HUES6 (cell line): ENCODE data around the gene MYT1.

Experiments used
- H3K27ac ChIP-seq: 2 replicates; pipeline ENCODE4 v1.7.0; 2013; ENCODE audit warnings: low read depth, mild to moderate bottlenecking, low read length, inconsistent platforms
- H3K27me3 ChIP-seq: 2 replicates; pipeline ENCODE4 v1.6.1; 2013; ENCODE audit warnings: low read length; ENCODE audit not compliant: control insufficient read depth, insufficient read depth
- H3K36me3 ChIP-seq: 2 replicates; pipeline ENCODE4 v1.6.1; 2013; ENCODE audit warnings: low read length; ENCODE audit not compliant: control insufficient read depth, insufficient read depth
- H3K4me1 ChIP-seq: 2 replicates; pipeline ENCODE4 v1.6.1; 2013; ENCODE audit warnings: low read length; ENCODE audit not compliant: control insufficient read depth, insufficient read depth
- H3K4me3 ChIP-seq: 2 replicates; pipeline ENCODE4 v1.5.1; 2013; ENCODE audit warnings: low read depth, low read length
- H3K9ac ChIP-seq: one replicate; pipeline ENCODE4 v1.6.1; 2013; ENCODE audit warnings: mild to moderate bottlenecking, low read length
- H3K9me3 ChIP-seq: 2 replicates; pipeline ENCODE4 v1.6.1; 2013; ENCODE audit warnings: low read depth, low read length; ENCODE audit not compliant: control insufficient read depth, insufficient read depth

MYT1 gene

GRCh38 chr20:64149141-64149540 is 15.1 kb upstream of the MYT1 start:
- Histone ChIP-seq H3K36me3 (no peaks in the 10 kb centered on the region), H3K4me3 (no peak overlapping the region), H3K9me3 (peaks cover 23% of the 10 kb centered on the region), H3K9ac (no peak overlapping the region), H3K27me3 (no peaks in the 10 kb centered on the region), H3K4me1 (peaks cover 12% of the 10 kb centered on the region), H3K27ac (no peak overlapping the region)

GRCh38 chr20:64149809-64150560 is 14.3 kb upstream of the MYT1 start:
- Histone ChIP-seq H3K27me3 (no peaks in the 10 kb centered on the region), H3K36me3 (no peaks in the 10 kb centered on the region), H3K4me3 (no peak overlapping the region), H3K4me1 (peaks cover 12% of the 10 kb centered on the region), H3K27ac (no peak overlapping the region), H3K9me3 (peaks cover 14% of the 10 kb centered on the region), H3K9ac (no peak overlapping the region)

GRCh38 chr20:64150756-64151632 is 13.3 kb upstream of the MYT1 start:
- no peaks in the 10 kb centered on the region for H3K36me3 ChIP-seq
- H3K9me3 ChIP-seq = peaks cover 6% of the 10 kb centered on the region; the same call in 1 of the 2 replicates
- no peak overlapping the region for H3K9ac ChIP-seq
- no peaks in the 10 kb centered on the region for H3K27me3 ChIP-seq
- H3K4me3 ChIP-seq = no peak overlapping the region
- H3K4me1 ChIP-seq = peaks cover 12% of the 10 kb centered on the region
- no peak overlapping the region for H3K27ac ChIP-seq

GRCh38 chr20:64151633-64152530 is 12.4 kb upstream of the MYT1 start:
- H3K4me3 ChIP-seq = no peak overlapping the region
- no peaks in the 10 kb centered on the region for H3K36me3 ChIP-seq
- peaks cover 19% of the 10 kb centered on the region for H3K4me1 ChIP-seq
- no peaks in the 10 kb centered on the region for H3K27me3 ChIP-seq
- no peak overlapping the region for H3K27ac ChIP-seq
- H3K9me3 ChIP-seq = peaks cover 6% of the 10 kb centered on the region; the same call in 1 of the 2 replicates
- no peak overlapping the region for H3K9ac ChIP-seq

GRCh38 chr20:64152906-64153305 is 11.3 kb upstream of the MYT1 start:
- H3K4me1 ChIP-seq = peaks cover 19% of the 10 kb centered on the region

GRCh38 chr20:64153410-64153809 is 10.8 kb upstream of the MYT1 start:
- Histone ChIP-seq H3K27ac (no peak overlapping the region), H3K9me3 (peaks cover 6% of the 10 kb centered on the region; the same call in 1 of the 2 replicates), H3K9ac (no peak overlapping the region), H3K4me1 (peaks cover 19% of the 10 kb centered on the region), H3K27me3 (no peaks in the 10 kb centered on the region), H3K36me3 (no peaks in the 10 kb centered on the region), H3K4me3 (no peak overlapping the region)

More at GRCh38 chr20:64152906-64153305, 11.3 kb upstream of the MYT1 start:
- no peak overlapping the region for H3K4me3 ChIP-seq
- H3K27me3 ChIP-seq = no peaks in the 10 kb centered on the region
- H3K36me3 ChIP-seq = no peaks in the 10 kb centered on the region
- H3K9ac ChIP-seq = no peak overlapping the region
- H3K9me3 ChIP-seq = peaks cover 6% of the 10 kb centered on the region; the same call in 1 of the 2 replicates
- H3K27ac ChIP-seq = no peak overlapping the region

- no peak overlapping the region for H3K9ac ChIP-seq
- peaks cover 3% of the 10 kb centered on the region; the same call in 1 of the 2 replicates for H3K27me3 ChIP-seq
- H3K9me3 ChIP-seq = peaks cover 6% of the 10 kb centered on the region; the same call in 1 of the 2 replicates
- peaks cover 22% of the 10 kb centered on the region for H3K4me1 ChIP-seq
- H3K36me3 ChIP-seq = no peaks in the 10 kb centered on the region
- no peak overlapping the region for H3K4me3 ChIP-seq
- no peak overlapping the region for H3K27ac ChIP-seq
Observed at GRCh38 chr20:64153861-64154589, 10.2 kb upstream of the MYT1 start.

- no peaks in the 10 kb centered on the region for H3K36me3 ChIP-seq
- no peak overlapping the region for H3K27ac ChIP-seq
- H3K9me3 ChIP-seq = peaks cover 5% of the 10 kb centered on the region; the same call in 1 of the 2 replicates
- H3K4me3 ChIP-seq = no peak overlapping the region
- no peak overlapping the region for H3K9ac ChIP-seq
- peaks cover 10% of the 10 kb centered on the region; the same call in 1 of the 2 replicates for H3K27me3 ChIP-seq
- H3K4me1 ChIP-seq = peaks cover 29% of the 10 kb centered on the region
Observed at GRCh38 chr20:64154590-64155257, 9.5 kb upstream of the MYT1 start.

GRCh38 chr20:64155258-64156135 is 8.8 kb upstream of the MYT1 start:
- H3K27ac ChIP-seq = no peak overlapping the region

More at GRCh38 chr20:64155258-64156135, 8.8 kb upstream of the MYT1 start:
- peaks cover 17% of the 10 kb centered on the region for H3K27me3 ChIP-seq
- peaks cover 37% of the 10 kb centered on the region for H3K4me1 ChIP-seq
- H3K36me3 ChIP-seq = no peaks in the 10 kb centered on the region
- no peaks in the 10 kb centered on the region for H3K9me3 ChIP-seq
- H3K9ac ChIP-seq = no peak overlapping the region
- no peak overlapping the region for H3K4me3 ChIP-seq
